GM19035 (cell line): ENCODE results near the gene ACAP3.

Experiments used
- ATAC-seq: cut with Tn5 transposase; IDR thresholded peaks from one replicate; pipeline ENCODE4 v1.9.1; 2021; ENCODE audit not compliant: unreplicated experiment

The ACAP3 gene

DNA sequence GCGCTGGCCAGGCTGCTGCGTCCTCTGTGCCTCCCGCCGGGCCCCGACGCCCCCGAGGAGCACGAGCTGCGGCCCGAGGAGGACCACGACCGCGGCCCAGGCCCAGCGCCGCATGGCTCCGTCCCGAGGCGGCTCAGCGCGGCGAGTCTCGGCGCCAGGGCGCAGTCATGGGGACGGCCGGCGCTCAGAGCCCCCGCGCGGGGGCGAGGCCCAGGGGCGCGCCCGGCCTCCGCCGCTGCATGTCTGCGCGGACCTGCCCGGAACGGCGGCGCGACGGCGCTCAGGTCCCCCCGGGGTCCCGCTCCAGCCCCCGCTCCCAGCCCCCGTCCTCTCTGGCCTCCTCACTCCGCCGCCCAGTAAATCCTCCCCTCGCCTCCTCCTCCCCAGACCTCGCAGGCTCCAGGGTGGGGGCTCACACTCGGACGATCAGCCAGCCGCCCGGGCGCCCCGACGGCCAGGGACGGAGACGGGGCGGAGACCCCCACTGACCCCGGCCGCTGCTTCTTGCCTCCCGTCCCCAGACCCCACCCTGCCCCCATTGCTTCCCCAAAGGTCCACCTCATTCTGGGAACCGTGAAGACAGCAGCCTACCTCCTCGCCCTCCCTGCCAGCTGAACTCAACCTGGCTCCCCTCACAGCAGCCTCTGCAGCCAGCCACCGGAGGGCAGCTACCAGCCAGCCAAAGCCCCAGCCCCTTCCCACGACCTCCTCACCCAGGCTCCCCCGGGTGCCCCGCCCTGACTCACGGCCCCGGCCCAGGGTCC, 61.0 kb downstream of the ACAP3 start, which contains the start of gene C1QTNF12:
C1QTNF12 (minus strand) TSS at position 146 of the 764 bp plus-strand sequence; CDS start at position 114, 32 bp downstream.
- ATAC-seq = no peak

DNA sequence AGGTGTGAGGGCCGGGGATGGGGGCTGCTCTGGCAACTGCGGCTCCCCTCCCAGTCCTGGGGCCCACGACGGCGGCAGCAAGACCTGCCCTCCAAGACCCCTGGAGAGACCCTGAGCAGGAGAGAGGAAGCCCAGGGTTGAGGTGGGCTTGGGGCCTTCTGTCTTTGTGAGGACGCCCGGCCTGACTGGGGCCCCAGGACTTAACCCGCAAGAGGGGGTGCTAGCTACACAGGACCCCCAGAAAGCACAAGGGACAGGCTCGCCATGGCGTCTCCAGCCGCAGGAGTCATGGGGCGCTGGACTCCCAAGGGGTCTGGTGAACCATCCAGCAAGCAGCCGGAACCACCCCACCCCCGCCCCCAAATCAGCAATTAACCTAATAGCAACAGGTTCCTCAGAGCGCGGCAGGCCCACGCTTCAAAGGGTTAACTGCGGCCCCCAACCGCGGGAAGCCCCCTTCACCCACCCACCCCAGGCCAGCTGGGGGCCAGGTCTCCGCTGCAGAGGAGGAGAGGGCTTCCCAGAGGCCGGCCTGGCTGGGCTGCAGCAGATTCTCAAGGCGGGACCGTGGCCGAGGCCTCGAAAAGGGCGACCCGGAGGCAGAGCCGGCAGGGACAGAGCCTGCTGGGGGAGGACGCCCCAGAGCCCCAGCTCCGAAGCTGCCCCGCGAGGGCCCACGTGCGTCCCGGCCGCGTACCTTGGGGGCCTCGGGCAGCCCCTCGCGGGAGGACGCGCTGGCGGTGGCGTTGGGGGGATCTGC, 61.7 kb downstream of the ACAP3 start:
- ATAC-seq = no peak

DNA sequence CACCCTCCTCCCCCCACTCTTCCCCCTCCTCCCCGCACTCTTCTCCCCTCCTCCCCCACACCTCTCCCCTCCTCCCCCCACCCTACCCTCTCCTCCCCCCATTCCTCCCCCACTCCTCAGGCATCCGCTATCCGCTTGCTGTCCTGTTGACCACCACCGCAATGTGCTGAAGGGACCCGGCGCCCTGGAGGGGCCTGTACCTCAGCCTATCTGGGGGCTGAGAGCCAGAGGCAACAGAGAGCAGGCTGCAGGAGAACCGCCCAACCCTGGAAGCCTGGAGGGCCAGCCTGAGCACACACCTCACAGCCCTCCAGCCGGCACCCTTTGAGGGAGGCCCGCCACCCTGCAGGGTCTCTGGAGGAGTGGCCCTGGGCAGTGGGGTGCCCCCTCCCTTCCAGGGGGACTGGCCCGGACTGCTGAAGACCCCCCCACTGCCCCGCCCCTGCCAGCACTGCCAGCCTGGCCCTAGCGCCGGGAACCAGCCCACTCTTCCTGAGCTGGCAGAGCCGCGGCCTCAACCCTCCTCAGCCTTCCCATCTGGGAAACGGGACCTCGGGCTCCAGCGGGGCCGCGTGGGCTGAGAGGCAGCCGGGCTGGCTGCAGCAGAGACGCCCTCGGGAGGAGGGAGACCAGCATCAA, 62.4 kb downstream of the ACAP3 start:
- ATAC-seq = no peak

DNA sequence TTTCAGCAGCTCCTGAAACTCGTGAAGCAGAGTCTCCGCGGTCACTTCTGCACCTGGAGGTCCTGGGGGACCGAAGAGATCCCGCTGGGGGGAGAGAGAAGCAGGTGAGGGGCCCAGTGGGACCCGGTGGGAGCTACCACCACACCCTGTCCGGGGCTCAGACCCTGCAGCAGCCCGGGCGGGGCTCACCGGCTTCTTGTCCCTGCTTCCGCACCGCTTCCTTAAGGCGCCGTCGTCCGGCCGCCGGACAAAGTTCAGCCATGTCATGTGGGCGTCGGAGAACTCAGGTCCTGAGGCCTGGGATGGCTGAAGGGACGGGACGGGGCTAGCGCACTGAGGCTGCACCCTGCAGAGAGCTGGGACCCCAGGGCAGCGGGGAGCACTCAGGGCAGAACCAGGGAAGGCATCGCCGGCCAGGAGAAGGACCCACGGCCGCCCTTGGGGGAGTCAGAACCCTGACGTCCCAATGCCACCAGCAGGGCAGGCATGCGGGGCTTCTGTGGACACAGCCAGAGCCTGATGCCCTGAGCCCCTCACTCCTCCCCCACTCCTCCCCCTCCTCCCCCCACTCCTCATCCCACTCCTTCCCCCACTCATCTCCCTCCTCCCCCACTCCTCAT, 63.4 kb downstream of the ACAP3 start:
- no peak for ATAC-seq

DNA sequence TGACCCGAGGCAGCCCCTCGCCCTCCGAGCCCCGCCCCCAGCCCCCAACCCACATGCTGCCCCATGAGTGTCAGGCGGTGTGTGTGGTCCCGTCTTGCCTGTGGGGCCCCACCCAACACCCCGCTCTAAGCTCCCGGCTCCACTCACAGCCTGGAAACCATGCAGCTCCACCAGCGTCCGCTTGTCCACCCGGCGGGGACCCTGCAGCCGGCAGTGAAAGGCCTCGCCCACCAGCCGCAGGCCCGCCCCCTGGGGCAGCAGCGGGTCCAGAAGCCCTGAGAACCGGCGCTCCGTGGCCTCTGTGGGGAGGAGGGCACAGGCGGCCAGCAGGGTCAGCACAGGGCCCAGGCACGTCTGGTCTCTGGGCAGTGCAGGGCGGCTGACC, 63.9 kb downstream of the ACAP3 start:
- no peak for ATAC-seq

DNA sequence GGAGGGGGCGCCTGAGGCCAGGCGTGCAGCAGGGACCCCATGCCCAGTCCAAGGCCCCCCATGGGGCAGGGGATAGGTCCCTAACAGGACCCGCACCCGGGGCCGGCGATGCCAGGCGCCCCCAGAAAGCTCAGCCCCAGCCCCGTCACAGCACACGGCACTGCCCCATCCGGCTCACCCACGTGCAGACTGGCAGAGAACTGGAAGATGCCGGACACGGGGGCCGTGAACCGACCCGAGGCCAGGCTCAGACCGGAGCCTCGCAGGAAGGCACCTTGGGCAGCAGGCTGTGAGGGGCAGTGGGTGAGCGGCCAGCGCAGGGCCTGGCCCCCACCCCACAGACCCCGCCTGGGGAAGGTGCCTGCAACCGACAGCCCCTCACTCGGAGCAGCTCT, 64.5 kb downstream of the ACAP3 start:
- no peak for ATAC-seq

DNA sequence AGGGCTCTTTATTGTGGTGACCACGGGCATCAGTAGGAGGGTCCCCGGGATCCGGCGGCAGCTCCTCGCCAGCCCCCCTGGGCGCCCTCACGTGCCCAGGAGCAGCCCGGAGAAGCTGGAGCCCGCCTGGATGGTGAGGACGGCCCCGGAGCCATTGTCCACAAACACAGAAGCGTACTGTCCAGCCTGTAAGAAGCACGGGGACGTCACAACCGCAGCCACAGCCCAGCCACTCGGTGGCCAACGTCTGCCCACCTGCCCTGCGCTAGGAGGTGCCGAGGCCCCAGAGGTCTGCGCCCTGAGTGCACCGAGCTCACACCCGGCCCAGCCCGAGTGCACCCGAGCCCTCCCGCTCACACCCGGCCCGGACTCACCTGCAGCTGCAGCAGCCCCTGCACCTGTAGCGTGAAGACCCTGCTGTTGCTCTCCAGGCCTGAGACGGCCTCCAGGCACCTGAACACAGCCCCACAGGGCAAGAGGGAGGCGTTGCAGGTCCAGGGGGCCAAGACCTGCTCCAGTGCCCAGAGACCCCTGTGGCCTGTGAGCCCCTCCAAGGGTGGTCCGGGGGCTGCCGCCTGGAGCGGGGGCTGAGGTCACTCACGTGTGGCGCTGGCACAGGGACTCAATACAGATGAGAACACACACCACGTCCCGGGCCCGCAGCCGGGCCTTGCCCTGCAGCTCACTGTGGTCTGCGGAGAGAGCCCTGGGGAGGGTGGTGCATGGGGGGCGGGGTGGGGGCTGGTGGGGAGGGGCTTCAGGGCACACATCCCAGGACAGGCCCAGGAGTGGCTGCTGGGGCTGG, 65.1 kb downstream of the ACAP3 start:
- no peak for ATAC-seq
